HPDE6-E6E7 (cell line): ENCODE results near the gene TRMT10B.
"Not testable (repeated sequence)": the region's sequence is repeated elsewhere in the genome, so short reads cannot be mapped to it uniquely, and the experiment has no call there.

Experiments
- DNase-seq: peaks from one replicate; pipeline ENCODE4 v3.0.0; 2011; ENCODE audit warnings: missing footprints; ENCODE audit errors: extremely low spot score

Gene TRMT10B

GRCh38 chr9:37800631-37801286 is 47.2 kb downstream of the TRMT10B start, which contains the start of gene DCAF10:
DCAF10 (plus strand) TSS chr9:37800797; CDS start chr9:37800867, 70 bp downstream.
- peak; percentile 63 for DNase-seq

GRCh38 chr9:37801287-37801850 is 47.8 kb downstream of the TRMT10B start:
- DNase-seq: no peak

DNA sequence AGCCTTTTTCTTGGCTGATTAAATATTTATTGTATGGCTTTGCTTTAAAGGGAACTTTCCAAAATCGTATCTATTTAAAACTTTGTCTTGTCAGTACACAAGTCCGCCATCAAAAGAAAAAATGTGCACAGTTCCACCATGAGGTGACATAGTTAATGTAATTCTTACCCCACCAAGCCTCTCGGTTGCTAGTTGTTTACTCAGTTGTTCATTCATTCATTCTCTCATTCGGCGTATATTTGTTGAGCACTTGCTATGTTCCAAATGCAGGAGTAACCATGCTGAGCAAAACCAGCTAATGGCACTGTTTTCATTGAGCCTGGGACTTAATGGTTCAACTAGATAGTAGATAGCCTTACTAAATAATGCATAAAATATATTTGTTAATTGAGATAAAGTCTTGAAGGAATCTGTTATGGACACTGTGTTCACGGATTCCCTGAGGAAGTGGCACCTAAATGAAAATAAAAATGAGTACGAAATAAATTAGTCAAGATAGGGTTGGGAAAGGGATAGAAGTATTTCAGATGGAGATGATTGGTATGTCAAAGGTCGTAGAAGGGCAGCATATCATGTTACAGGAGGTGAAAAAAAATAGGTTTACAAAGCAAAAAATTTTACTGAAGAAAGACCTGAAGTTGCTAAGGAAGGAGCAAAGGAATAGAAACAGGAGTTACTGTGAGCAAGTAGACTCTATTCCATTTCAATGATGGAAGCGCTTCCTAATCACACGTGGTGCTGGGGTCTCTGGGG is 48.5 kb downstream of the TRMT10B start:
- no peak for DNase-seq

DNA sequence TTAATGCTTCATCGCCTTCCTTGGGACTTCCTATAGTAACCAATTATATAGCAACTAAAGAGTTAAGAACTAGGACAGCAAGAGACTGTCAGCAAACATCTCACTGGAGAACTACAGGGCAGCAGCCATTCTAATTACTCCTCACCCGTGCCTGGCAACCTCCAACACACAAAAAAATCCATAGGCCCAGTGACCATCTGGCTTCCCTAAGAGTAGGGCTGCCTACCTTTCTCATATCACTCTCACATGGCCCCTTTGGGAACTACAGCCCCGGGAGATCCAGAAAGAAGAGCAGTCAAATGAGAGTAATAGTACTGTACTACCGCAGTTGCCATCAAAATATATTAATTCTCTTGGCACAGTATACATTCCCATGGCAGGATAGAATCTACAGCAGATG is 52.7 kb downstream of the TRMT10B start:
- no peak for DNase-seq

- not testable (repeated sequence) for DNase-seq
These were observed 56.1 kb downstream of the TRMT10B start for GRCh38 chr9:37809676-37810075.

DNA sequence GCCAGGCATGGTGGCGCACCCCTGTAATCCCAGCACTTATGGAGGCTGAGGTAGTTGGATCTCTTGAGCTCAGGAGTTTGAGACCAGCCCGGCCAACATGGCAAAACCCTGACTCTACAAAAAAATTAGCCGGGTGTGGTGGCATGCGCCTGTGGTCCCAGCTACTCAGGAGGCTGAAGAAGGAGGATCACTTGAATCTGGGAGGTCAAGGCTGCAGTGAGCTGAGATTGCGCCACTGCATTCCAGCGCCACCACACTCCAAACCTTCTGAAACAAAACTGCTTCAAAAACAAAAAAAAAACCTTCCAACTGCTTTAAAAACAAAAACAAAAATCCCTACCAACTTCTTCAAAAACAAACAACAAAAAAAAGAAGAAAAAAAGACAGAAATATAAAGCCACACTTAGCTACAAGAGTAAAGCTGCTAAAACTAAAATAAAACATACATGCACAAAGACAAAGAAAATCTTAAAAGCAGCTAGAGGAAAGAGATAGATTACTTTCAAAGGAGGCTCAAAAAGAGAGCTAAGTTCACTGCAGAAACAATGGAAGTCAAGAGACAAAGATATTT is 58.4 kb downstream of the TRMT10B start:
- DNase-seq: no peak

DNA sequence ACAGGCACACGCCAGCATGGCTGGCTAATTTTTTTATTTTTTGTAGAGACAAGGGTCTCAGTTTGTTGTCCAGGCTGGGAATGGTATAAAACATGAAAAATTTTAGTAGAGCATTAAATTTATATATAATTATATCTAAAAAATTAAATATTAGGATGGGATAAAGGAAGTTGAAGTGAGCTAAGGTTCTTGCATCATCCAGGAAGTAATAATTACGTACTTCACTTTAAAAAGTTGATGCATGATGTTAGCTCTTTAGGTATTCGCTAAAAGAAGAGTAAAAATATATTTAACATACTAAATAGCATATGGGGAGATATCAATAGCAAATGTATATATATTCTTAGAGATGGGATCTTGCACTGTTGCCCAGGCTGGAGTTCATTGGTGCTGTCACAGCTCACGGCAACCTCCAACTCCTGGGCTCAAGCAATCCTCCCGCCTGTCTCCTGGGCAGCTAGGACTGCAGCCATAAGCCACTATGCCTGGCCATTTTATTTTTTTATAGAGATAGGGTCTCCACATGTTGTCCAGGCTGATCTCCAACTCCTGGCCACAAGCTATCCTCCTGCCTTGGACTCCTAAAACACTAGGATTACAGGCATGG is 59.3 kb downstream of the TRMT10B start:
- DNase-seq: no peak

DNA sequence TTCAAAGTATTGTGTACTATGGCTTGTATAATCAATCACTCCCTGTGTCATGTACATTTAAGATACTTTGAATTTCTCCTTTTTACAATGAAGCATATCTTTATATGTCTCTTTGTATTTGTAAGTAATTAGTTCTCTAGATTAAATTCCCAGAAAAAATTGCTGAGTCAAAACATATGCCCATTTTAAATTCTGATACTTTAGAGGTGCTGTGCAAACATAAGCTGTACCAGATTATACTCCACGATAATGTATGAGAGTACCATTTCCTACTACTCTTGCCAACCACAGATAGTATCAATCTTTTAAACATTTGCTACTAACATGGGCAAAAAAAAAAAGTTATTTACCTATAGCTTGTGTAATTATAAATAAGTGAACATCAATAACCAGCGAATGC is 65.2 kb downstream of the TRMT10B start:
- DNase-seq: no peak

DNA sequence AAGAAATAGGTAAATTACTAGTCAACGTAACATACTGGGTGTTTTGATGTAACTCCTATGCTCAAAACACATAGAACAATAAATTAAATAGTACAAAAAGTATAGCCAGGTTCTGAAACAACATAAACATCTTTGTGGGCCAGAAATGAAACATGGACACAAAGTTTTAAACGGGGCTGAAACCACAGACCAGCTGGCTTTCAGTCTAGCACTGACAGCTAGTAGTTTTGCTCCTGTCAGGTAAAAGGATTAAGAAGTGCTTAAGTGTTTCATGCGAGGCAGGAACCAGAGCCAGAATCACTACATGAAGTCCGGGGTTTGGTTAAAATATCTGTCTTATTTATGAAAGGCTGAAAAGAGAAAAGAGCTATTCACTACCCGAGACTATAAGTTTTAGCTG is 66.5 kb downstream of the TRMT10B start:
- DNase-seq: no peak

- DNase-seq: not testable (repeated sequence)
These were observed 71.6 kb downstream of the TRMT10B start for GRCh38 chr9:37825174-37825573.

DNA sequence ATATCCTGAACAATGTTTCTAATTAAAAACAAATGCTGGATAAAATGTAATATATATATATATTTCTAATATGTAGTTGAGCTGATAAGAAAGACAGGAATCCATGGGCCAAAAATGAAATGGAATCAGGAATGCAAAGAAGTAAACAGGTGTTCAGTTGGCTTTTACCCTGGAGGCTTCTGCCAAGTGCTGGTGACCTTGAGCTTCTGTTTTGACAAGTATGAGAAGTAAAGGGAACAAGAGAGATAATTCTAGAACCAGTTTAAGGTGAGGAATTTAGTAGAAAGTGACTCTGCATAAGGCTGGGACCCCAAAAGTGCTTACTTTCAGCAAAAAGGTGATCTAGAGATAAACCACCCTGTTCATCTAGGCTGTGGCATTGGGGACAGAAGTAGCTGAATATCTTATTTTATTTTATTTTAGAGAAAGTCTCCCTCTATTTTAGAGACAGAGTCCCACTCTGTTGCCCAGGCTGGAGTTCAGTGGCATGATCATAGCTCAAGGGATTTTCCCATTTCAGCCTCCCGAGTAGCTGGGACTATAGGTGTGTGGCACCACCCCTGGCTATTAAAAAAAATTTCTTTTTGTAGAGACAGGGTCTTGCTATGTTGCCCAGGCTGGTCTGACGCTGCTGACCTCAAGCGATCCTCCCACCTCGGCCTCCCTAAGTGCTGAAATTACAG is 74.0 kb downstream of the TRMT10B start:
- DNase-seq: no peak
